Ramos (cell line): Measurements from ENCODE around the gene CLBA1.
"Not testable (repeated sequence)": the region's sequence is repeated elsewhere in the genome, so short reads cannot be mapped to it uniquely, and the experiment has no call there.

Experiments used
- in situ Hi-C: fragments of 300-500 bp; cut with MboI; formaldehyde crosslinking; loops from one replicate; pipeline ENCODE4 v1.14.3; 2022; ENCODE audit warnings: low sequenced_read_pairs; ENCODE audit not compliant: unreplicated experiment

Gene CLBA1

DNA sequence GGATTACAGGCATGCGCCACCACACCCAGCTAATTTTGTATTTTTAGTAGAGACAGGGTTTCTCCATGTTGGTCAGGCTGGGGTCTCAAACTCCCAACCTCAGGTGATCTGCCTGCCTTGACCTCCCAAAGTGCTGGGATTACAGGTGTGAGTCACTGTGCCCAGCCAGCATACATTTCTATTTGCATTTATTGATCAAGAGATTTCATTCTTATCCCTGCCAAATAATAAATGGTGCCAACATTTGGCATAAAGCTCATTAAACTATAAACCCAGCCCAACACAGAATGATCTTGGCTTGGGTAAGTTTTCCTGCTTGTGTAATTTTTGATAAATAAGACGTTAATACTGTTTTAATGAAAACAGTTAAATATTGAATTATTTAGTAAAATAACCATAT is 50.0 kb downstream of the CLBA1 start:
- in situ Hi-C loops: not testable (repeated sequence)

GRCh38 chr14:105039458-105040205 is 54.0 kb downstream of the CLBA1 start:
- in situ Hi-C loops: no loop called here

DNA sequence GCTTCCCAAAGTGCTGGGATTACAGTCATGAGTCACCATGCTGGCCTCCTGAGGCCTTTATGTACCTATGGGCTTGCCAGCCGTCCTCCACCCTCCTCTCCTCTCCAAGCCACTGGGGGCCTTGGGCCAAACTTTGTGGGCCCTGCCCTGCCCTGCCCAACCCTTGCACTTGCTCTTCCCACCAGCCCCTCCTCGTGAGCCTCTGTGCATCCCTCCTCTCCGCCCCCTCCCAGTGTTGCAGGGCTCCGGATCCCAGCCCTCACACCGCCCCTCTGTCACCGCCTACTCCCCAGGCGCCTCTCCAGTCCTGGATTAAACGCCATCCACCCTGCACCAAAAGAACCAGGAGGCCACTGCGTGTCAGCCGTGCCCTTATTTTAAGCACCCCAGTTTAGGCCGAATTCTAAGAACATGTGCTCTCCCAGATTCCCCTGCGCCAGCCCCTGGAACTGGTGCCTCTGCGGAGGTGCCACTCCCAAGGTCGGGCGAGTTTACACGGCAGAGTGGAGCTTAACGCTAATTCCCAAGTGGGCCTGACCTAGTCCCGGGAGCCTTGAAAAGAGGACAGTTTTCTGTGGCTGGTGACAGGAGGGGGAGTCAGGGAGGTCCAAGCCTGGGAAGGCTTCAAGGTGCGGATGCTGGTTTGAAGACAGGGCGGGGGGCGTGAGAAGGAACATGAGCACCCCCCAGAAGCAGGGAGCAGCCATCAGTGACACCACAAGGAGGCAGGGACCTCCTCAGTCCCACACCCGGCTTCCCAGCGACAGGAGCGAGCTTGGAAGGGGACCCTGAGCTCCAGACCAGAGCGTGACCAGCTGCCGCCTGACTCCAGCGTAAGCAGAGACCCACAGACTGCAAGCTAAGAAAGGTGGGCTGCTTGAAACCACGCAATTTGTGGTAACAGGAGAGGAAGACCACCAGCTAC is 56.5 kb downstream of the CLBA1 start:
- in situ Hi-C loops: no loop called here

- in situ Hi-C loops: no loop called here
Measured at GRCh38 chr14:105042813-105043212, 57.2 kb downstream of the CLBA1 start.

DNA sequence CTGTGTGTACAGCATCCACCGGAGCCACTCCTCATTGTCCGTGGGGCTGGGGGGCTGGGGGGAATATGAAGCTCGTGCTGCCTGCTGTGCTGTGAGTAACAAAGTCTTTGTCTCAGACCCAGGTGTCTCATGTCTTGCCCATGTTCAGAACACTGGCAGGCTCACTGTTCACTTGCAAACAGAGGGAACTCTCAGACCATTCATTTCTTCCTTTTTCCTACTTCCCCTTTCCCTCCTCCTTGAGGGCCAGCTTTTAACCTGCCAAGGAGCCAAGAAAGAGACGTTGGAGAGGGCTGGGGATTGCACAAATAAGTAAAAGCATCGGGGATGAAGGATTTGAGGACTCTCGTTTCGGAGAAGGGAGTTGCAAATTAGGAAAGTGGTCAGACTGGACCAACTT is 58.1 kb downstream of the CLBA1 start:
- in situ Hi-C loops: no loop called here
